Frontal cortex (tissue), 4 donors: ENCODE measurements around the gene GREB1. TPM values are rescaled to one million over a fixed set of nuclear protein-coding genes. Genes with fewer than 3 reads are reported as not detected.

Experiments
- DNase-seq, 2 donors: peaks; one replicate each; pipeline ENCODE4 v3.0.0; 2012; ENCODE audit warnings: low spot score in 2 of 2
- FAIRE-seq: peaks from 2 replicates; lab custom pipeline; 2012; peaks lifted over from hg19 to GRCh38; lab: Jason Lieb, UNC
- total RNA-seq: library from RNA; depleted of rRNA; stranded (reverse); fragments of >200 nt; gene quantifications from one replicate; pipeline ENCODE4 v1.2.3, GENCODE V29; 2014
- donor health status: control.
- donor health status: control.
- donor health status: control.

The GREB1 gene
- total RNA-seq, 1 donor from 2014 or later = 3.7 TPM

DNA sequence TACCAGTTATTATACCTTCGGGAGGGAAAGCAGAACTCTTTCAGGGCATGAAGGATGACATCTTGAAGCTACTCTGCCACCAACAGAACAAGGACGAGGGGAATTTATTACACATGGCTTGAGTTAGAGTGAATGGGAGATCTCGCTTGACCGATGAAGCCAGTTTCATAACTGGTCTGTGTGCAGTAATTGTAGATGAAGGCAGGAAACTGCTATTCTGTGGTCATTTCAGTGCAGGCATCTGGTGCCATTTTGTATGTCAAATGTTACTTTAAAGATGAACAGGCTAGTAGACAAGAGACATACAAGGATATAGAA lies 20.5 kb downstream of the GREB1 start:
- FAIRE-seq = no peak
- no peak for DNase-seq

DNA sequence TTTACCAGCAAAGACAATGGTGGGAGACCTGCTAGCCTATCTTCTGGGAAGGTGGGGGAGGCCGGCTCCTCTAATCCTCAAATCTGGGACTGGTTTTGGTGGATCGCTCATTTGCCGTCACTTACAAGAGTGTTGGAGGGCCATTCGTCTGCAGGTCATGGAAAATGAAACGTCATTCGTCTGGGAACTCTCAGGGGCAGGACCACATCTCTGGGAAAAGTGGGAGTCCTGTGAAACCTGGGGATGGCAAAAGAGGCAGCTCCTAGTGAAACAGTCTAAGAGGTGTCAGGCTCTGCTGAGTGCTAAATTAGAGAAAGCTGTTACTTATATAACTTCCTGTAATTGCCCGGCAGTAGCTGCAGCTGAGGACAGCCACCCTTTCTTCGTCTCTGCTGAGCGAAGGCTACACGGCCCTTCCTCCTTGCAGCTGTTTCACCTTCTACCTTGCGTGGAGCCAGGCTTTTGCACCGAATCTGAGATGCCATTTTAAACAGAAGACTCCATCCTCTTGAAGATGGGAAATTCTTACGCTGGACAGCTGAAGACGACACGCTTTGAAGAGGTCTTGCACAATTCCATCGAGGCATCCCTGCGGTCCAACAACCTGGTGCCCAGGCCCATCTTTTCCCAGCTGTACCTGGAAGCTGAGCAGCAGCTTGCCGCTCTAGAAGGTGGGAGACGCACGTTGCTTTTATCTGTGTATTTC lies 22.4 kb downstream of the GREB1 start:
- FAIRE-seq (no peak), DNase-seq (peak in 1 of 2 donors; percentile 50)

GRCh38 chr2:11558214-11558886 lies 24.5 kb downstream of the GREB1 start:
- DNase-seq = no peak
- no peak for FAIRE-seq

- FAIRE-seq (no peak), DNase-seq (no peak)
Measured at GRCh38 chr2:11559066-11559785, 25.4 kb downstream of the GREB1 start.

GRCh38 chr2:11559786-11560155 lies 25.9 kb downstream of the GREB1 start:
- FAIRE-seq (no peak), DNase-seq (no peak)

DNA sequence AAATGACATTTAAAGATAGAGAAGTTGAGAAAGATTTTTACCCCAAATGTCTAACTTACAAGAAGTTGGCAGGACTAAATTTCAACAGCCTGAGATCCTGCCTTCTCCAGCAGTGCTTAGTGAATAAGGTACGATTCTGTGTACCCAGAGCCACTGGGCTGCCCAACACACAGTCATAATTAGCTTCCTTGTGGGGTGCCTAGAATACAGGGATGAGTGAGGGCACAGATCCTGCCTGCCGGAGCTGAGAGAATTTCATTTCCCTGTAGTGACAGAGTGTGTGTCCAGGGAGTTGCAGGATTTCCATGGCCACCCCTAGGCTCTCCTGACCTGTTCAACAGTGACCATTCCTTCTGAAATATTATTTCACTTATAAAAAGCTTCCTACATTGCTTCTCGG lies 27.0 kb downstream of the GREB1 start:
- FAIRE-seq (no peak), DNase-seq (no peak)

DNA sequence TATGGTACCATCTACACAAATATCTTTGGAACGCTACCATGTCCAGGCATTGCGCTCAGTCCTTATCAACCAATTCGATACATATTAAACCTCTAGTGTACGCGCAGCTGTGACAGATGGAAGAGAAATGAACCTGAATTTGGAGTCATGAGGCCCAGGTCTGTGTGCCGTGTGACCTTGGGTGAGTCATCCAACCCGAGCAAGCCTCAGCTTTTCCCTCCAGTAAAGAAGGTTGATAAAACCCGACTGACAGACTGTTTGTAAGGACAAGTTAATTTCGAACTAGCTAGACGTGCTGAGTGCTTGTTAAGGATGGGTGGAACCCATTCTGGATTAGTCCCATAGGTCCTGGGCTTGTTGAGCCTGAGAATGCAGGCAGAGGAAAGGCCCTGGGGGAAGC lies 28.2 kb downstream of the GREB1 start:
- FAIRE-seq (no peak), DNase-seq (no peak)

- no peak for FAIRE-seq
Measured at GRCh38 chr2:11562476-11562875, 28.6 kb downstream of the GREB1 start.

GRCh38 chr2:11563784-11564666 lies 30.2 kb downstream of the GREB1 start:
- FAIRE-seq (no peak), DNase-seq (no peak)

More at GRCh38 chr2:11562476-11562875, 28.6 kb downstream of the GREB1 start:
- no peak for DNase-seq

DNA sequence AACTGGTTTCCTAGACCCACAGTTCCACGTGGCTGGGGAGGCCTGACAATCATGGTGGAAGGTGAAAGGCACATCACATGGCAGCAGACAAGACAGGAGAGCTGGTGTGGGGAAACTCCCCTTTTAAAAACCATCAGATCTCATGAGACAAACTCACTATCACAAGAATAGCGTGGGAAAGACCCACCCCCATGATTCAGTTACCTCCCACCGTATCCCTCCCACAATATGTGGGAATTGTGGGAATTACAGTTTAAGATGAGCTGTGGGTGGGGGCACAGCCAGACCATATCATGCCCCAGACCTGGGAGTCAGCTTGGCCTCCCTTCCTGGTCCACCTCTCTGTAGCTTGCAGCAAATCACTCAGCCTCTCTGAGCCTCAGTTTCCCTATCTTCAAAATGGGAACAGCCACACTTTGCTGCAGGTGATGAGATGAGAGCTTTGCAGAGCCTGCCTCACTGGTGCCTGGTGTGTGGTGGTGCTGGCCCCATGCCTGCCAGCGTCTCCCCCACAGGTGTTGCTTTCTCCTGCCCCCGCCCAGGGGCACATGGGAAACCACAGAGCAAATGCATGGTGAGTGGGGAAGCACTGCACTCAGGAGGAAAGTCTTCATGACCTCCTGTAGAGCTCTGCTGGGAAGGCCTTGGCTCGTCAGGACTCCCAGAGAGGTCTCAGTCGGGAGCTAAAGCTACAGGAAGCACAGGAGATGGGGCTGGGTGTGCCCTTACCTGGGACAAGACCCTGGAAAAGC lies 31.1 kb downstream of the GREB1 start:
- DNase-seq (no peak), FAIRE-seq (no peak)

DNA sequence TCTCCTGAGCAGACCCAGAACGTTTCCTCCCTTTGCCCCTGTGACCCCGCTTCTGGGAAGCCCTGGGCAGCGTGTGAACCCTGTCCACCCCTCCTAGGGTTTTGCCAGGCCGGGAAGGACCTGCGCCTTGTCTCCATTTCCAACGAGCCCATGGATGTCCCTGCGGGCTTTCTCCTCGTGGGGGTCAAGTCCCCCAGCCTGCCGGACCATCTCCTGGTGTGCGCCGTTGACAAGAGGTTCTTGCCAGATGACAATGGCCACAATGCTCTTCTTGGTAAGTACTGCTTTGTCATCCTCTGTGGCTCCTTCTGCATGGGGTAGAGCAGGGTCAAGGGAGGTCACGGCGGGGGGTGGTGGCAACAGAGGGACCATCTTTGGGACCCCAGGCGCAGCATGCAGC lies 32.5 kb downstream of the GREB1 start:
- FAIRE-seq = no peak
- no peak for DNase-seq

- DNase-seq (no peak), FAIRE-seq (no peak)
Measured at GRCh38 chr2:11567631-11568031, 33.8 kb downstream of the GREB1 start.

DNA sequence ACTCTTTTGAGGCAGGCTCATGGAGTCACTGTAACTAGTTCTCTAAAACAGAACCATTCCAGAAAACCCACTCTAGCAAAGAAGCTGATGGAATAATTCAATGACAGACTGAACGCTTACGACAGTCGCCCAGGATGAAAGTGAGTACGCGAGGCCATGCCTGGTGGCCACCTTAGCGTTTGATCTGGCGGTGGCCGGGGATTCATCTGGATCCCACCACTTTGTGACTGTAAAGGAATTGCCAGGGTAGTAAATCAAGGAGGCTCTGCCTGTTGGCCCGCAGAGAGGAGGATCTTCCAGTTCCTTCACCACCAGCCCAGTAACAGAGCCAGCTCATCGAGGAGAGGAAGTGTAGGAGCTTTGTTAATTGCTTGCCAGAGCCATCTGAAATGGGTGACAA lies 34.6 kb downstream of the GREB1 start:
- DNase-seq (no peak), FAIRE-seq (no peak)

GRCh38 chr2:11569636-11570035 lies 35.8 kb downstream of the GREB1 start:
- no peak for DNase-seq
- no peak for FAIRE-seq

- FAIRE-seq = no peak
- DNase-seq = peak in 1 of 2 donors; percentile 38
Measured at GRCh38 chr2:11571170-11571569, 37.3 kb downstream of the GREB1 start.

- DNase-seq = no peak
- FAIRE-seq = no peak
Measured at GRCh38 chr2:11572996-11573395, 39.2 kb downstream of the GREB1 start.

GRCh38 chr2:11573418-11574175 lies 39.8 kb downstream of the GREB1 start:
- DNase-seq = no peak

DNA sequence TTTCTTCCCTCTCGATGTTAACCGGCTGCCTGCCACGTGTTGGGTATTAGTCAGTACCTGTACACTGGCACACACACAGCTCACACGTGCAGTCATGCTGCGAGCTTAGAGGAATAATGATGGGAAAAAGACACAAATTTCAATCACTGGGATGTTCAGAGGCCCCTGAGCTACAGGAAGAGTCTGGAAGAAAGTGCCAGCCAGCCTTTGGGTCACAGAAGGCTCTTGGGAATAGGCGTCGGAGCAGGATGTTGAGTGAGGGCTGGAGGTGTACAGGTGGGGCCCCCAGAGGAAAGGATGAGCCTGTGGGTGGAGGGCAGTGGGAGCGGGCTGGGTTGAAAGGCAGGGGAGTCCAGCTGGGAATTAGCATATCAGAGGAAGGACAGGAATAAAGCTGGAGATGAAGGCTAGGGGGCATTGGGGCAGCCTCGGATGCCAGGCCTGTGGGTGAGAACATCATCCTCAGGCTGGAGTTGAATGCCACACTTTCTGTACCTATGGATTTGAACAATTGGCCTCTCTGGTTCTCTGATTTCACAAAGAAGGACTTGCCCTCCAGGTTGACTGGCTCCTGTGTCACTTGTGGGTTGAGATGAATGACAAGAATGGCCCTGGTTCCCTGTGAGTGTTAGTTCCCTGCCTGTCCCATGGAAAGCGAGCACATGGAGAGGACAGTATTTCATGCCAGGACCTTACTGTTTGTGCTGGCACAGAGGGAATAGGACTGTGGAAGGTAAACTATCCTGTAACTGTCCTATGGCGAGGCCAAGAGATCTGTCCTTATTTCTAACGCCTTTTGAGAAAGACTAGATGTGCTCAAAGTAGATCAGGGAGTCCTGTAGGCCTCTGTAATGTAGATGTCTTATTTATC lies 40.6 kb downstream of the GREB1 start:
- FAIRE-seq = no peak
- DNase-seq = no peak

More at GRCh38 chr2:11573418-11574175, 39.8 kb downstream of the GREB1 start:
- FAIRE-seq = no peak
